B cell (primary cell): ENCODE data around the gene LENG9. TPM values are rescaled to one million over a fixed set of nuclear protein-coding genes. Genes with fewer than 3 reads are reported as not detected.

Source experiments
- ATAC-seq: fragments of 200-7000 bp; cut with Tn5 transposase; one replicate; pipeline ENCODE4 v1.10.0; 2021; ENCODE audit warnings: low read depth, mild to moderate bottlenecking, moderate number of reproducible peaks, moderate library complexity
- CTCF ChIA-PET: fragments of 350-600 bp; sonication (Branson Sonifier 250); formaldehyde crosslinking; loops from one replicate; lab custom pipeline; 2021; ENCODE audit warnings: antibody characterized with exemption, inconsistent platforms; lab: Charles Lee
- POLR2A ChIA-PET: fragments of 350-600 bp; sonication (Branson Sonifier 250); formaldehyde crosslinking; loops from one replicate; lab custom pipeline; 2021; ENCODE audit warnings: antibody characterized with exemption; lab: Charles Lee
- DNase-seq: peaks from one replicate; pipeline ENCODE4 v3.0.0; 2013
- H2AFZ ChIP-seq: 2 replicates; pipeline ENCODE4 v1.6.1; 2012; ENCODE audit warnings: mild to moderate bottlenecking, low read depth, low read length; ENCODE audit not compliant: insufficient read depth, poor library complexity, severe bottlenecking
- H3K27ac ChIP-seq, 2 donors: 1 replicate in 1 of 2; 2 replicates in 1 of 2; pipeline ENCODE4 v1.5.1; 2012 to 2013; ENCODE audit warnings: low read length in 2 of 2, mild to moderate bottlenecking in 2 of 2, moderate library complexity in 1 of 2
- H3K27me3 ChIP-seq, 4 experiments: fragments of 200-600 bp in 1 of 4; sonication (generic) in 1 of 4; replicated peaks in 1 of 4; 1 replicate in 2 of 4; 2 replicates in 2 of 4; pipeline versions ENCODE4 v1.6.1 to v1.7.0; 2013 to 2016; ENCODE audit warnings: low read length in 3 of 4, mild to moderate bottlenecking in 2 of 4, mixed read lengths in 1 of 4, moderate library complexity in 1 of 4; ENCODE audit not compliant: insufficient read depth in 4 of 4, control insufficient read depth in 3 of 4; ENCODE audit errors: control extremely low read depth in 1 of 4
- H3K36me3 ChIP-seq, 2 experiments: replicated peaks in 1 of 2; 1 replicate in 1 of 2; 2 replicates in 1 of 2; pipeline versions ENCODE4 v1.6.1 to v1.7.1; 2013; ENCODE audit warnings: low read length in 1 of 2; ENCODE audit not compliant: insufficient read depth in 2 of 2, control insufficient read depth in 1 of 2; ENCODE audit errors: control extremely low read depth in 1 of 2, extremely low read depth in 1 of 2
- H3K4me1 ChIP-seq, 2 donors: fragments of 200-600 bp in 1 of 2; sonication (generic) in 1 of 2; 1 replicate in 1 of 2; 2 replicates in 1 of 2; pipeline versions ENCODE4 v1.5.1 to v1.6.1; 2013 to 2017; ENCODE audit warnings: low read length in 2 of 2; ENCODE audit not compliant: control insufficient read depth in 2 of 2, insufficient read depth in 2 of 2
- H3K4me2 ChIP-seq: replicated peaks from 2 replicates; pipeline ENCODE3; 2012; ENCODE audit warnings: mild to moderate bottlenecking, low read depth, low read length; ENCODE audit not compliant: poor library complexity, severe bottlenecking
- H3K4me3 ChIP-seq, 5 experiments: fragments of 200-600 bp in 1 of 5; sonication (generic) in 1 of 5; 1 replicate in 3 of 5; 2 replicates in 2 of 5; pipeline versions ENCODE4 v1.5.1 to v1.7.0; 2011 to 2016; ENCODE audit warnings: low read length in 4 of 5, mild to moderate bottlenecking in 4 of 5, low read depth in 2 of 5, control low read depth in 1 of 5, moderate library complexity in 1 of 5; ENCODE audit not compliant: insufficient read depth in 1 of 5; ENCODE audit errors: control extremely low read depth in 1 of 5, extremely low read depth in 1 of 5
- H3K79me2 ChIP-seq: fragments of 200-600 bp; sonication (generic); one replicate; pipeline ENCODE4 v1.6.0; 2016; ENCODE audit warnings: low read length; ENCODE audit not compliant: control insufficient read depth, insufficient read depth
- H3K9ac ChIP-seq: fragments of 200-600 bp; sonication (generic); 2 replicates; pipeline ENCODE4 v1.6.1; 2017; ENCODE audit warnings: mild to moderate bottlenecking, low read length, moderate library complexity
- H3K9me3 ChIP-seq, 3 donors: one replicate each; pipeline versions ENCODE4 v1.6.1 to v1.7.1; 2013; ENCODE audit warnings: low read length in 2 of 3; ENCODE audit not compliant: control insufficient read depth in 2 of 3, insufficient read depth in 1 of 3; ENCODE audit errors: control extremely low read depth in 1 of 3
- H4K20me1 ChIP-seq: 2 replicates; pipeline ENCODE4 v1.6.0; 2012; ENCODE audit warnings: mild to moderate bottlenecking, low read length; ENCODE audit not compliant: insufficient read depth, control insufficient read depth, poor library complexity, severe bottlenecking
- H3K27ac Mint-ChIP-seq: one replicate; pipeline ENCODE4 v1.8.0; 2021; ENCODE audit warnings: mixed read lengths
- H3K27me3 Mint-ChIP-seq: one replicate; pipeline ENCODE4 v1.8.0; 2021; ENCODE audit warnings: mixed read lengths
- H3K4me1 Mint-ChIP-seq: one replicate; pipeline ENCODE4 v1.8.0; 2021; ENCODE audit warnings: mixed read lengths
- H3K4me3 Mint-ChIP-seq: one replicate; pipeline ENCODE4 v1.8.0; 2021; ENCODE audit warnings: mixed read lengths
- H3K9me3 Mint-ChIP-seq: one replicate; pipeline ENCODE4 v1.8.0; 2022; ENCODE audit warnings: mixed read lengths; ENCODE audit not compliant: insufficient read depth
- EZH2 ChIP-seq: IDR thresholded peaks from 2 replicates; pipeline ENCODE4 v1.6.1; 2012; ENCODE audit warnings: borderline replicate concordance, low read depth, mild to moderate bottlenecking, moderate library complexity, low read length; ENCODE audit not compliant: insufficient read depth, poor library complexity, severe bottlenecking
- WGBS: methylation state at CpG from one replicate; pipeline ENCODE4 v1.1.5; 2013; ENCODE audit warnings: missing lambda C conversion rate; ENCODE audit not compliant: insufficient coverage; 5-methylcytosine and 5-hydroxymethylcytosine counted together
- intact Hi-C: fragments of 100-400 bp; cut with micrococcal nuclease; formaldehyde crosslinking; loops from one replicate; pipeline ENCODE4 v1.10.0; 2022
- polyA plus RNA-seq: library from polyadenylated mRNA; depleted of rRNA; stranded (reverse); fragments of >200 nt; gene quantifications from 2 replicates; pipeline ENCODE4 v1.2.3, GENCODE V29; 2012
- total RNA-seq, 2 donors: library from RNA; stranded (reverse); fragments of 120-200 nt in 1 of 2; gene quantifications; 1 replicate in 1 of 2; 2 replicates in 1 of 2; pipeline versions ENCODE4 v1.2.3 to v1.2.4, GENCODE V29; 2013 to 2022
- TF ChIP-seq, protein P1 (sequence below): fragments of 200-600 bp; IDR thresholded peaks from one replicate; pipeline ENCODE4 v1.8.0; 2022; ENCODE audit warnings: antibody characterized with exemption, mild to moderate bottlenecking

Gene LENG9
- total and polyA plus RNA-seq, 2 donors (not counting 1 experiment from before 2014, with no cell fraction given): 4.6 to 6.6 TPM

DNA sequence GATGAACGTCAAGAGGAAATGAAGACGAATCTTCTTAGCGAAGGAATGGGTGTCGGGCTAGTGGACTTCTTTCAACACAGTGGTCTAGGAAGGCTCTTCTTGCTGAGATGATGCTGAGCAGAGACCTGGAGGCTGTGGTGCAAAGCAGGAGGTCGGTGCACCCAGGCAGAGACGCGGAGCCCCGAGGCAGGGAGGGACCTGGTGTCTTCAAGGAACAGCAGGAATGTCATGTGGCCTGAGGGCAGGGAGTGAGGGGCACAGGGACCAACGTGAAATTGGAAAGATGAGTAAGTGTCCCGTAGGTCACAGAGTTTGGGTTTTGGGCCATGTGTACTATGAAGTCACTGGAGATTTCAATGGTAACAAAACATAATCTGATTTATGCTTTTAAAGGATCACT lies 20.9 kb upstream of the LENG9 start:
- H3K27me3 Mint-ChIP-seq: peaks cover 38% of the 10 kb centered on the region
- H3K4me3 ChIP-seq: no peak overlapping the region
- peaks cover 15 to 24% of the 10 kb centered on the region in 2 donors for H3K4me1 ChIP-seq
- ATAC-seq (no peak), DNase-seq (no peak)
- intact Hi-C loops: loop anchor here (10.0 kb wide), 1 partner anchor 430 kb away; no protein-coding TSS in a partner anchor
- H2AFZ ChIP-seq: no peak overlapping the region
- peaks cover 0 to 15% (median 5%) of the 10 kb centered on the region in 4 experiments for H3K27me3 ChIP-seq
- H3K27ac Mint-ChIP-seq: no peak overlapping the region
- ChIA-PET POLR2A (no interaction called here), CTCF (no interaction called here)
- no peaks in the 10 kb centered on the region for H3K9me3 ChIP-seq
- no peak overlapping the region for H3K27ac ChIP-seq
- 86% methylated on average over 10 of the region's 10 CpGs for WGBS
- H3K4me1 Mint-ChIP-seq: peaks cover 17% of the 10 kb centered on the region
- no peaks in the 10 kb centered on the region for H3K36me3 ChIP-seq
- no peaks in the 10 kb centered on the region for H4K20me1 ChIP-seq
- H3K4me2 ChIP-seq: no peak overlapping the region
- H3K4me3 Mint-ChIP-seq: no peak overlapping the region
- H3K79me2 ChIP-seq: no peaks in the 10 kb centered on the region
- TF ChIP-seq, protein P1, sequence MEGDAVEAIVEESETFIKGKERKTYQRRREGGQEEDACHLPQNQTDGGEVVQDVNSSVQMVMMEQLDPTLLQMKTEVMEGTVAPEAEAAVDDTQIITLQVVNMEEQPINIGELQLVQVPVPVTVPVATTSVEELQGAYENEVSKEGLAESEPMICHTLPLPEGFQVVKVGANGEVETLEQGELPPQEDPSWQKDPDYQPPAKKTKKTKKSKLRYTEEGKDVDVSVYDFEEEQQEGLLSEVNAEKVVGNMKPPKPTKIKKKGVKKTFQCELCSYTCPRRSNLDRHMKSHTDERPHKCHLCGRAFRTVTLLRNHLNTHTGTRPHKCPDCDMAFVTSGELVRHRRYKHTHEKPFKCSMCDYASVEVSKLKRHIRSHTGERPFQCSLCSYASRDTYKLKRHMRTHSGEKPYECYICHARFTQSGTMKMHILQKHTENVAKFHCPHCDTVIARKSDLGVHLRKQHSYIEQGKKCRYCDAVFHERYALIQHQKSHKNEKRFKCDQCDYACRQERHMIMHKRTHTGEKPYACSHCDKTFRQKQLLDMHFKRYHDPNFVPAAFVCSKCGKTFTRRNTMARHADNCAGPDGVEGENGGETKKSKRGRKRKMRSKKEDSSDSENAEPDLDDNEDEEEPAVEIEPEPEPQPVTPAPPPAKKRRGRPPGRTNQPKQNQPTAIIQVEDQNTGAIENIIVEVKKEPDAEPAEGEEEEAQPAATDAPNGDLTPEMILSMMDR: no peak
- TF ChIP-seq EZH2: no peak
- H3K9ac ChIP-seq: no peak overlapping the region
- H3K9me3 Mint-ChIP-seq: no peaks in the 10 kb centered on the region

GRCh38 chr19:54482889-54483288 lies 19.3 kb upstream of the LENG9 start:
- intact Hi-C loops: loop anchor here (10.0 kb wide), 1 partner anchor 432 kb away; no protein-coding TSS in a partner anchor
- no peak overlapping the region for H3K4me3 ChIP-seq
- no peaks in the 10 kb centered on the region for H3K36me3 ChIP-seq
- Mint-ChIP-seq H3K27ac (no peak overlapping the region), H3K4me3 (peak overlapping the region; percentile 34), H3K4me1 (peaks cover 20% of the 10 kb centered on the region), H3K9me3 (no peaks in the 10 kb centered on the region), H3K27me3 (peaks cover 40% of the 10 kb centered on the region)
- DNase-seq: peak; percentile 42
- CTCF ChIA-PET: interaction anchor here (0.6 to 7.2 kb wide), 5 partner anchors 16 to 219 kb away, joined by 3 to 246 read pairs (median 4); no protein-coding TSS in a partner anchor
- peak overlapping the region; percentile 38 for H3K4me2 ChIP-seq
- H3K79me2 ChIP-seq: no peaks in the 10 kb centered on the region
- no peak overlapping the region for H3K9ac ChIP-seq
- no peak overlapping the region for H3K27ac ChIP-seq
- POLR2A ChIA-PET: no interaction called here
- no peaks in the 10 kb centered on the region for H4K20me1 ChIP-seq
- no peak overlapping the region for H2AFZ ChIP-seq
- WGBS: no CpG with 5 or more reads among the region's 3 CpGs
- H3K4me1 ChIP-seq: peaks cover 15 to 24% of the 10 kb centered on the region in 2 donors
- peaks cover 0 to 21% (median 9%) of the 10 kb centered on the region in 4 experiments for H3K27me3 ChIP-seq
- H3K9me3 ChIP-seq: no peaks in the 10 kb centered on the region
- TF ChIP-seq, protein P1: no peak
- TF ChIP-seq EZH2: no peak
- no peak for ATAC-seq
